ENCODE data around the gene USP6NL.

GRCh38 chr10:11434324-11434723 is 177.1 kb downstream of the USP6NL start:
- TF ChIP-seq CTCF (IDR thresholded peaks at IDR 0.05) (peak; percentile 15; the same call in 1 of the 2 replicates), MAX (CRISPR knock-in tag; IDR thresholded peaks at IDR 0.05) (no peak), E2F4 (CRISPR knock-in tag; IDR thresholded peaks at IDR 0.05; ENCODE audit: borderline replicate concordance, low read depth) (no peak), CREM (CRISPR knock-in tag; IDR thresholded peaks at IDR 0.05) (no peak), ZNF416 (CRISPR knock-in tag; IDR thresholded peaks at IDR 0.05) (no peak), CREB1 (CRISPR knock-in tag; IDR thresholded peaks at IDR 0.05) (no peak), ZMAT4 (CRISPR knock-in tag; IDR thresholded peaks at IDR 0.05) (no peak), NR3C1 (CRISPR knock-in tag; conservative IDR thresholded peaks at IDR 0.05; ENCODE audit: low read depth) (no peak), NR1H2 (CRISPR knock-in tag; IDR thresholded peaks at IDR 0.05) (no peak), TP53 (CRISPR knock-in tag; IDR thresholded peaks at IDR 0.05) (no peak), TEAD1 (CRISPR knock-in tag; IDR thresholded peaks at IDR 0.05) (no peak), ETV6 (CRISPR knock-in tag; IDR thresholded peaks at IDR 0.05) (no peak), ZNF512 (CRISPR knock-in tag; IDR thresholded peaks at IDR 0.05; ENCODE audit: borderline replicate concordance) (no peak)
